ENCODE data around the gene ABHD16B.

- no peak for TF ChIP-seq EZH2 (IDR thresholded peaks at IDR 0.05; ENCODE audit: insufficient read depth, poor library complexity, severe bottlenecking)
- no peak for TF ChIP-seq EZH2phosphoT487 (IDR thresholded peaks at IDR 0.05; ENCODE audit: insufficient read depth, low read depth)
These were observed 15.0 kb upstream of the ABHD16B start for GRCh38 chr20:63846128-63846771.

All from GM23248 (cell line).